Suprapubic skin (tissue), 4 donors: Measurements from ENCODE around the gene EML1.

Source experiments
- CTCF ChIP-seq, 2 donors: fragments of 200-600 bp in 1 of 2; fragments of 450-650 bp in 1 of 2; sonication (generic) in 1 of 2; IDR thresholded peaks; one replicate each; pipeline ENCODE4 v1.5.1; 2016 to 2019; ENCODE audit warnings: antibody characterized with exemption in 2 of 2, mild to moderate bottlenecking in 1 of 2, moderate library complexity in 1 of 2
- POLR2A ChIP-seq, 2 donors: fragments of 450-650 bp; IDR thresholded peaks; one replicate each; pipeline ENCODE4 v1.6.1; 2017; ENCODE audit warnings: antibody characterized with exemption in 2 of 2, mild to moderate bottlenecking in 2 of 2, moderate library complexity in 2 of 2
- POLR2AphosphoS5 ChIP-seq, 3 donors: sonication (generic); formaldehyde crosslinking; IDR thresholded peaks; one replicate each; pipeline ENCODE4 v1.6.1; 2017; ENCODE audit warnings: antibody characterized with exemption in 3 of 3

- TF ChIP-seq POLR2AphosphoS5 (IDR thresholded peaks at IDR 0.05) (no peak), CTCF (IDR thresholded peaks at IDR 0.05) (no peak), POLR2A (IDR thresholded peaks at IDR 0.05) (no peak)
These were observed 42.3 kb upstream of the EML1 start for GRCh38 chr14:99750746-99751450.
